GM19463 (cell line): ENCODE results near the gene FGF4.

Experiments
- ATAC-seq: cut with Tn5 transposase; IDR thresholded peaks from one replicate; pipeline ENCODE4 v1.9.1; 2021; ENCODE audit warnings: mild to moderate bottlenecking, moderate library complexity; ENCODE audit not compliant: unreplicated experiment

FGF4 gene, protein sequence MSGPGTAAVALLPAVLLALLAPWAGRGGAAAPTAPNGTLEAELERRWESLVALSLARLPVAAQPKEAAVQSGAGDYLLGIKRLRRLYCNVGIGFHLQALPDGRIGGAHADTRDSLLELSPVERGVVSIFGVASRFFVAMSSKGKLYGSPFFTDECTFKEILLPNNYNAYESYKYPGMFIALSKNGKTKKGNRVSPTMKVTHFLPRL

DNA sequence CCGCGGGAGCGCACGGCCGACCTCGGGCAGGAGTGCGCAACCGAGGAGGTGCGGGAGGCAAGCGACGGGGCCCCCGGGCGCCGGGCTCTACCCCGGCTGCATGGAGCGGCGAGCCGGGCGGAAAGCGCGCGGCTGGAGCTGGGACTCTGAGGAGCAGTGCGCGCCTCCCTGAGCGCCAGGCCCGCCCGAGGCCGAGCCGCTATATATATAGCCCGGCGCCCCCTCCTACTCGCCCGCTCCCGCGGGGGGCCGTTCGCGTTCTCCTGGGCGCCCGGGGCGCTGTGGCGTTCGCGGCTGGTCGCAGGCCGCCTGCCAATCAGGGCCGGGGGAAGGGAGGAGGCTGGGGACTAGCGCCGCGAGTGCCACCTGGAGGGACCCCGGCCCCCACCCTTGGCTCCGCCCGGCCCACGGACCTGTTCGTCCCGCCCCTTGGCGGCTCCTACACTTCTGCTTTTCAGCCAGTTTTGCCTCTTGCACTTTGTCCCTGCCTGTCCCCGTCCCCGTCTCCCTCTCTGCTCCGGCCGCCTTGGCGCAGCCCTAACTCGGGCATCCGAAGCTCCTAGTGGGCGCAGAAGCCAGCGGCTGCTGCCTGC is at the start of gene FGF4:
TSS of gene FGF4 (minus strand) at position 179 of the 593 bp plus-strand sequence. CDS start 257 bp downstream, outside the sequence.
- ATAC-seq, result no peak

DNA sequence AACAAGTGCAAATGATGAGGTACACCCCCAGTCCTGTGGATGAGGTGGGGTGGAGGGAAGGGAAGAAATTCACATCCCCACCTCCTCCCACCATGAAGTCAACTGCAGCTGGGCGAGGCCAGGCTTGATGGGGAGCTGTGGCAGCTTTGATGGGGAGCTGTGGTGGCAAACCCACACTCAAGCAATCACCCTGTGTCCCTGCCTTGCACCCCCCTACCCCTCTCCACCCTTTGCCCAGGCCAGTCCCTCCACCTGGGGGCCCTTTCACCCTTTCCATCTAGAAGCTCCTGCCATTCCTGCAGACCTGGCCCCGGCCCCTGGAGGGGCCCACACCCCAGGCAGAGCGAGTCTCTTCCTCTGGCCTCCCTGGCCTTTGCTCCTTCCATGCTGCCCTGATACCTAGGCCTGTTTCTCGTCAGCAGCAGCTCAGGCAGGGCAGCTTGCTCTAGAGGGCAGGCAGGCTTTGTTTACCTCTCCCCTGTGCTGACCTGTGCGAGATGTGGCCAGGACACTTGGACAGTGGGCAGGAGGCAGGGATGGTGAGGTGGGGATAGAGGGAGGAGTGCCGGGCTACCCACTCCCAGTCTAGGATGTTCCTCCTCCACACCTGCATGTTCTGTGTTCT is 48.6 kb upstream of the FGF4 start:
- no peak for ATAC-seq

DNA sequence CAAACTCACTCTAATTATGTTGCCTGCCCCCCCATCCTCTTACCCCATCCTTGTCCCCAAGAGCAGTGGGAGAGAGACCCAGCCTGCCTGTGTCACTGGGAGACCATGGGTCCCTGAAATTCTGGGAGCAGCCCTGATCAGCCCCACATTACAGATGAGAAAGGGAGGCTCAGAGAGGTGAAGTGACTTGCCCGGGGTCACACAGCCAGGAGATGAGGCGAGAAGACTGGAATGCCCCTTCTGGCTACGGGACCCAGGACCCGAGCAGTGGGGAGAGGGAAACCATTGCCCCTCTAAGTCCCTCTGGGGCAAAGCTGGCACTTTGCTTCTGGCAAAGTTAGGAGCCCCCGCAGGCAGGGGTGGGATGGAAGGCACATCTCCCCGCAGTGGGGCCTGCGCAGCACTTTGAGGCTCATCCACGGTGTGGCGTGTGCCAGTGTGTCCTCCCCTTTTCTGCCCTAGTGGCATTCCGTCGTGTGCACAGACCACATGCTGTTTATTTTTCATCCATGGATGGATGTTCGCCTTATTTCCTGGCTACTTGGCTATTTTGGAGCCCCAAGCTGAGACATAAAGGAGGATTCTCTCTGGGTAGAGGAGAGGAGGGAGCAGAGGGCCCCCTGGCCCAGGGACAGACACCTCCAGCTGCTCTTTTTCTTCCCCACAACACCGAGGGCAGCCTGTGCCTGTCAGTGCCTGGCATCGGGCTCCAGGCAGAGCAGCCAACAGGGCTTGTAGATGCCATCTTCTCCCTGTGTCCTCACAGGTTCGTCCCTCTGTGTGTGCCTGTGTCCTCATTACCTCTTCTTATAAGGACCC is 47.7 kb upstream of the FGF4 start:
- no peak for ATAC-seq

DNA sequence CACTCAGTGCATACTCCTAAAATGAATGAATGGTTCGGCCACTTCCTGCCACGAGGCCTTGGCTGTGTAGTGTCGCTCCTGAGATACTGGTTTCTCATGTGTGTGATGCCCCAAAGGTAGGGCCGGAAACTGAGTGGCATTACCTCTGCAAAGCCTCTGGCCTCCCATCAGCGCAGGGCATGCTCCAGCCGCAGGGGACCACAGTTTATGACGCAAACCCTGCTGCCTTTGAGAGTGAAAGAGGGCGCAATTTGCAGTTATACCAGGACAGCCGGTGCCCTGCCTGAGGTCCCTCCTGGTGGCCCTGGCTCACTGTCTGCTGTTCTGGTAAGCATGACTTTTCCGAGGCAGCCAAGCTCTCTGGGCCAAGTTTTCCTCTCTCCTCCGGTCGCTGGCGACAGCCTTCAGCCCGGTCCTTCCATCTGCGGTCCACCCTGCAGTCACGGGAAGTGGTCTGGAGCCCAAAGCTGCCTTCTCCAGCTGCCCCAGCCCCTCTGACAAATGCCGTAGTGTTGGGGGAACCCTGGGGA is 46.4 kb upstream of the FGF4 start:
- ATAC-seq, result no peak

DNA sequence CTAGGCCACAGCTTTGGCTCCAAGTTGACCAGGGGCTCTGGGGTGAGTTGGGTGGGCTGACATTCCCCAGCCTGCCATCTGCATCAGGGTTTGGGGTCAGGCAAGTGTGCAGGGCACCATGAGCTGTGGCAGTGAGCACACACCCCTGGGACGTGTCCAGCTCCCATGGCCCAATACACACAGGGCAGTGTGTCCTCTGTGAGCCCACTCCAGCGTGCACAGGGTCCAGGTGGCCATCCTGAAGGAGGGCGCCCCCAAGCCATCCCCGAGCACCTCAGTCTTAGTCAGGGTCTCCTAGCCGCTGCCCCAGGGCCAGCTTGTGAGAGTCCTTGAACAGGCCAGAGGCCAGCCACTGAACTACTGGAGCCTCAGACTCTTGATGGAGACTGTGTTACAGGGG is 45.3 kb upstream of the FGF4 start:
- no peak for ATAC-seq

DNA sequence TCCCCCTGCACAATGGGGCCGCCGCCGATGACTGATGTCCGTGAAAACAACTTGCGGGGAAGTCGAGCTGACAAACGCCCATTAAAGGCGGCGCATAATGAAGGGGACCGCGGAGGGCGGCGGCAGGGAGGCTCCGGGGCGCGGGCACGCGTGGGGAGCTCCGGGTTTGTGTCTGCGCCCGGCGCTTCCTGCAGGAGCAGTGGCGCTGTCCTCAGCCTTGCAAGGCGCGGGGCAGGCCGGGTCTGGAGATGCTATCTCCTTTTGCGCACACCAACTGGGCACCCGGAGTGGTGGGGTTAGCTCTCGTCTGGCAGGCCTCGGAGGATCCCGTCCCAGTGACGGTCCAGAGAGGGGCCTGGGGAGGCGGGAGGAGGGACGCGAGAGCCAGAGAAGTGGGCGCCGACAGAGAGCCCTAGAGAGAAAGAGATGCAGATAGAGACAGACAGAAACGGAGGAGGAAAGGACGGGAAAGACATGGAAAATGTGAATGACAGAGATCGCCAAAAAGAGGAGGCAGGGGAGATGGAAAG is 44.5 kb upstream of the FGF4 start:
- no peak for ATAC-seq

DNA sequence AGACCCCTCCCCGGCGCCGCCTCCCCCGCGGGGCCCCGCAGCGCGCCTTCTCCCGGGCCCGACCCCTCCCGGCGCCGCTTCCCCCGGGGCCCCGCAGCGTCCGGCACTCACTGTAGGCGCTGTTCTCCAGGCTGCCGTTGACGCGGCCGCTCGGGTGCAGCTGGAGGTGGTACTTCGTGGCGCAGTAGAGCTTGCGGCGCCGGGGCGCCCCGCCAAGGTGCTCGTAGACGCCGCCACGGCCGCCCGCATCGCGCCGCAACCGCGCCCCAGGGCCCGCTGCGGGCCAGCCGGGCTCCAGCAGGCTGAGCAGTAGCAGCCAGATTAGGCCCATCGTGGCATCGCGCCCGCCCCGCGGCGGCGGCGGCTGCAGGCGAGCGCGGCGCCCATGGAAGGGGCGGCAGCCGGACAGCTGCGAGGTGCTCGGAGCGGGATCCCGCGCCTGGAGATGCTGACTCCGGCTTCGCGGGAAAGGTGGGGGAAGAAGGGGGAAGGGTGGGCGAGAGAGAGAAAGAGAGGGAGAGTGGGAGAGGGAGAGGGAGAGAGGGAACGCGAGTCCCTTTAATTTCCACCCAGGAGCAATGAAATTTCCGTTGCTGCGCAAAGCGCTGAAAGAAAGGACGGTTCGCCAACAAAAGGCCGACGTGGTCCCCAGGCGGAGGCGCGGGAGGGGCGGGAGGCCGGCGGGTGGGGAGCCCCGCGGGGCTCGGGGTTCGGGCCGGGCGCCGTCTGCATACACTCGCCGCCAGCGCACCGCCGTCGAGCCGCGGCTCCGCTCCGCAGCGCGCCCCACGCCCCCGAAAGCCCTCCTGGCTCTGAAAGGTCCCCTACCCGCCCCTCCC is 43.7 kb upstream of the FGF4 start, which contains the start of gene FGF3:
TSS of gene FGF3 (minus strand) at position 814 of the 839 bp plus-strand sequence. CDS start at position 331, 483 bp downstream.
- no peak for ATAC-seq

DNA sequence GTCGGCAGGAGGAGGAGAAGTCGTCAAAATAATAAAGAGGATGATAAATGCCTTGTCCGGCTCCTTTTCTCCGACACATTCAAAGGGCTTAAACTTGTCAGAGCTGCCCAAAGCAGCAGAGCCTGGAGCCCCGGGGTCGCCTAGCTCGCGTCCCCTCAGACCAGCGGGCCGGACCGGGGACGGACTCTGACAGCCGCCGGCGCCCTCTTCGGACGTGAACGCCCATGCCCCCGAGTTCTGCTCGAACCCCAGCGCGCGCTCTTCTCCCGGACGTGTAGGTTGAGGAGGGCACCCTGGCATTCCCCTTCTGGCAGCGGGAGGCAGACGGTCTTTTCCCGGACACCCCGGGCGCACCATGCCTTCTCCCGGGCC is 43.1 kb upstream of the FGF4 start:
- no peak for ATAC-seq

DNA sequence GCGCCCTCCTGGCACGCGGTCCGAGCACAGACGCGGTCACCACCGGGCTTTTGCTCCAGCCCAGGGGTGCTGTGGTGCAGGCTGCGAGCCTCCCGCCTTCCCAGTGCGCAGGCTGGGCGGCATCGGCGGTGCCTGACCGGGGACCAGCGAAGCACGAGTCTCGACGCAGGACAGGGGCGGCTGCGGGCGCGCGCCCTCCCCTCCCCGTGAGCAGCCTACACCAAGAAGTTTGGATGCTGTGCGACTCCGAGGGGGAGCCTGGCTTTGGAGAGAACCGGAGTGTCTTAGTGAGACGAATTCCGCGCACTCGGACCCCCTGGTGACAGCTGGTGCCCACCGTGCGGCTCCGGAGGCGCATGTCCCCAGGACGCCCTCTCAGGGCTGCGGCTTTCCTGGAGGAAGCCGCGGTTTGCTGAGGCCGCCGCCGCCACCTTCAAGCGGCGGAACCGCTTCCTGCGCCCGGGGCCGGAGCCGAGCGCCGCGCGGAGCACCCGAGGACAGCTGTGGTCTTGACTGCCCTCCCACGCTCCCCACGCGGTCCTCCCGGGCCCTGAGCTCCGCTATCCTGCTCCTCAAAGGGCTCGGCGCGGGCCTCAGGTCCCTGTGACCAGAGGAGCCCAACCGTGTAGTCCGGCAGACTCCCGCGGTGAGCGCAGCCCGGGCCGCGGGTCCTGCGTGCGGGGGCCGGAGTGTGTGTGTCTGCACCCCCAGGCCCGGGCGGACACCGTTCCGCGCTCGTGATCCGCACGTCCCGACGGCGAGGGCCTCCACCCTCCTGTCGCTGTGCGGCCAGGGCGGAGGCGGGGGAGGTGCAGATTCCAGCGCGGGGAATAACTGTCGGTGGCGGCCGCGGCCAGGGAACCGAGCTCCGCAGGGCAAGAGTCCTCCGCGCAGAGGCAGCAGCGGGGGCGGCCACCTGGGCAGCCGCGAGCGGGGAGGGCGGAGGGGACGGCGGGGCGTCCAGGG is 42.4 kb upstream of the FGF4 start:
- no peak for ATAC-seq

DNA sequence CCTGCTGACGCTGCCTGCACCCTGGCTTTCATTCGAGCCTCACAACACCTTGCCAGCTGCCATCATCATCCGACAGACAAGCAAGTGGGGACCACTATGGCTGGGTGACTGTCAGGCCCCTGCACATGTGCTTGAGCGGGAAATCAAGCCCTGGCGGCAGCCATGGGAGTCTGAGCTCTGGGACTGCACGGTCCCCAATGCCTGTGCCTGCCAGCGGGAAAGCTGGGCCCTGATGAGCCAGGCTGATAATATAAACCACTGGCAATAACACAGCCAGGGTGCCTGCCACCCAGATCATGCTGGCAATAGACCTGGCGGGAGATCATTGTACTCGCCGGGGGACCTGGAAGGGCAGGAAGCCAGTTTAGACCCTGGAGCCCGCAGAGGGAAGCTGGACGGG is 41.5 kb upstream of the FGF4 start:
- no peak for ATAC-seq

DNA sequence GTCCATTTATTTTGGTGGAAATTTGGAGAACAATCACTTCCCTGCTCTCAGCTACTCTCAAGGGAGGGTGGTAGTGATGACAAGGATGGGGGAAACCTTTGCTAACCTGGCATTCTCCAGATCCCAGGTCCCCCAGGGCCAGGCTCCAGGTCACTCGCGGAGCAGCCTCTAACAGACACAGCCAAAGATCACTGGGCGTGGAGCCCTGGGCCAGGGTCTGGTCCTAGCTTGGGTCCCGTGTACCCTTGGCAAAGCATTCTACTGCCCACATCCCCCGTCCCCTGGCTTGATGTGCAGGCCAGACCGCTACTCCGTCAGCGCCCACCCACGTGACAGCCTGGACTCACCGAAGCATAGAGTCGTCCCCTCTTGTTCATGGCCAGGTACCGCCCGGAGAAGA is 40.8 kb upstream of the FGF4 start:
- ATAC-seq, result no peak

DNA sequence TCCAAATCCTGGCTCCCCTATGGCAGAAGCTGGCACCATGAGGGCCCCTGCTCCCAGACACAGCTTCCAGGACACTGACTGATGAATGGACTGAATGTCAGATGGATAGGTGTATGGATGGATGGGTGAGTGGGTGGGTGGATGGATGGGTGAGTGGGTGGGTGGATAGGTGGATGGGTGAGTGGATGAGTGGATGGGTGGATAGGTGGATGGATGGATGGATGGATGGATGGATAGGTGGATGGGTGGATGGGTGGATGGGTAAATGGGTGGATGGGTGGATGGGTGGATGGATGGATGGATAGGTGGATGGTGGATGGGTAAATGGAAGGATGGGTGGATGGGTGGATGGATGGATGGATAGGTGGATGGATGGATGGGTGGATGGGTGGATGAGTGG is 39.8 kb upstream of the FGF4 start:
- no peak for ATAC-seq

DNA sequence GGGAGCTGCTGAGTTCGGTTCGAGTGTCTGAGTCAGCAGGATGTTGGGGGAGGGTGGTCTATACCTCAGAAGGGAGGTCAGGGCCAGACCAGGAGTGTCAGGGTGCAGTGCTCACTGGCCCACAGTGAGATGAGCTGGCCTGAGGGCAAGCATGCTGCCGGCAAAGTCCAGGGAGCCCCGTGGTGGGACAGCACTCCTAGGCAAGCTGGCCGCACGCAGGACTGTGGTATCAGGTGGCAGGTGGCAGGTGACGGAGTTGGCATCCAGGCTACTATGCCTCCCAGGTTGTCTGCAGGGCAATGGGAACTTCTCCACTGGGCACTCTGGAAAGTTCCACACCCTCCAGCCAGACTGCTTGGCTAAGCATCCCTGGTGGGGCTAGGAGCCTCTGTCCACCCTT is 39.3 kb upstream of the FGF4 start:
- no peak for ATAC-seq

DNA sequence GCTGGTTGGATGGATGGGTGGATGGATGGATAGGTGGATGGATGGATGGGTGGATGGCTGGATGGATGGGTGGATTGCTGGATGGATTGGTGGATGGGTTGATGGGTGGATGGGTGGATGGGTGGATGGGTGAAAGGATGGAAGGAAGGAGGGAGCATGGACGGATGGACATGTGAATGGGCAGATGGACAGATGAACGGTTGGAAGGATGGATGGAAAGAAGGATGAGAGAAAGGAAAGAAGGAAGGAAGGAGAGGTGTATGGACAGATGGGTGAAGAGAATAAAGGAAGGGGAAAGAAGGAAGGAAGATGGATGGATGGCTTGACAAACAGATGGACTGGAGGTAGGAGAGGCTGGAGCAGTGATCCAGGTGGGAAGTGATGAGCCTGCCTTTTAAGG is 38.7 kb upstream of the FGF4 start:
- ATAC-seq, result no peak

DNA sequence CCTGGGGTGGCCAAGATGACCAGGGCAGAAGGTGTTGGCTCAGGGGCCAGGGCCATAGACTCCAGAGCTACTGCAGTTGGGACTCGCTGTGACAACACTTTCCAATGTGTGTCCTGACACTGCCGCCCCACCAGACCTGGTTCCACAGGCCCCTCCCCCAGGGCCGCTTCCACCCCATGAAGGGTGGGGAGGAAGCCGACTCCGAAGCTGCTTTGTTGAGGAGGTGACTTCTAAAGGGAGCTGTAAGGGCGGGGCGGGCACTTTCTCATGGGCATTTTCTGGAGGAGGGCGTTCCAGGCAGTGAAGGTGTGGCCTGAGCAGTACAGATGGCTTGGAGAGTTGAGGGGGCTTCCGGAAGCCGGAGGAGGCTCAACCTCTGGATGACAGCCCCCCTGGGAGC is 37.8 kb upstream of the FGF4 start:
- ATAC-seq, result no peak

DNA sequence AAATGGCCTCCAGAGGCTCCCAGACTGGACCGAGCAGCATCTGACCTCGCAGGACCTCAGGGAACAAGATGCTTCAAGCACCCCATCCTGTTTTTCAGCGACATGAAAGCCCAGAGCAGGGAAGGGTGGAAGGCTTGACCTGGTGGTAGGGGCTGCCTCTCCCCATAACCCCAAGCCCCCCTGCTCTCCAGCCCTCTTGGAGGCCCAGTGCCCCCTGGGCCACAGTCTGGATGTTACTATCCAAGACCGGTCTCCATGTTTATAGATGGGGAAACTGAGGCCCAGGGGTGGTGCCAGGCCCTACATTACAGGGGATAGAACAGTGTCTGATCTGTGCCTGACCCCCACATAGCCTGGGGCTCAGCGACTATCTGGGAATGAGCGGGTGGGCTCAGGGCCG is 37.1 kb upstream of the FGF4 start:
- no peak for ATAC-seq

DNA sequence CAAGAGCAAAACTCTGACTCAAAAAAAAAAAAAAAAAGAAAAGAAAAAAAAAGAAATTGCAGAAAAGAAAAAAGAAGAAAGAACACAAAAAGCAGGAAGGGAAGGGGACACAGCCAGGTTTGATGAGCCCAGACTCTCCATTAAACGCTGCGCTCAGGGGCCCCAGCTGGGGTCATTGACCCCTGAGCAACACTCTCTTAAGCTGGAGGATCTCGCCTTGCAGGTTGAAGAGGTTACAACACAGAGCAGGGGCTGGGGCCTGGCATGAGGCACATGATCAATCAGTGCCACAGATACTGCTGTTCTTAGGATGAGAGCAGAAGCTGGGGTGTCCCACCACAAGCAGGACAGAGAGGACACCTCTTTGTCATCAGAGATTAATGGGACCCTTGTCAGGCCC is 36.3 kb upstream of the FGF4 start:
- ATAC-seq, result no peak

DNA sequence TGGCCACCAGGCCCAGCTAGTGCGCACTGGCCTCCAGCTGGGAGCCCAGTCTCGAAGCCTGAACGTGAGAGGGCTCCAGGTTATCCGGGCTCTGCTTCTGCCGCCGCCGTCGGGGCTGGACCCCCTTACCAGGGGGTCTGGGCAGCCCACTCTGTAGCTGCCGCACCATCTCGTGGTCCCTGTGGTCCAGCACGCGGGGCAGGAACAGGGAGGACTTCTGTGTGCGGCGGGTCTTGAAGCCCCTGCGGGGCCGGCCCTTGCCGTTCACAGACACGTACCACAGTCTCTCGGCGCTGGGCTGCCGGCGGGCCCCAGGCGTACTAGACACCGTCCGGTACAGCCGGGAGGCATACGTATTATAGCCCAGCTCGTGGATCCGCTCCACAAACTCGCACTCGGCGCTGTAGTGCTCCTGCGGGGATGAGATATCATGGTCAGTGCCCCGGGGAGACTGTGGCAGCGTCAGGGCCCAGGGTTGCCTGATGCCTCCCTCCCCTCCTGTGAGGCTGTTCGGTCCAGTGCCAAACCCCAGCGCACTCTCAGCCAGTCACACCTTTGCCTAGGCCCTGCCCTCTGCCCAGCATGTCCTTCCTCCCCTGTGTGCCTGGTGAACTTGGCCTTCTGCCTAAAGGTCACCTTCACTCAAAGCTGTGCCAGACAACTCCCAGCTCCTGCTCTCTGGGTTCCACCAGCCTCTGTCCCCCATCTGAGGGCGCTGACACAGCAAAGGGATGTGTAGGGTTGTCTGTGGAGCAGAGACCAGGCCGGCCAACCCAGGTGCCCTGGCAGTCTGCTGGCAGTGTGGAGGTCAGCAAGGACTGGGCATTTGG is 35.4 kb upstream of the FGF4 start:
- no peak for ATAC-seq
